SK-N-MC (cell line): ENCODE results near the gene SMARCB1.

Experiments
- EZH2 ChIP-seq: fragments of 200-600 bp; sonication (generic); IDR thresholded peaks from one replicate; pipeline ENCODE4 v1.6.1; 2017; ENCODE audit warnings: antibody characterized with exemption
- FOXP2 ChIP-seq: optimal IDR thresholded peaks from 2 replicates; pipeline ENCODE3; 2011; ENCODE audit warnings: mild to moderate bottlenecking, moderate library complexity; ENCODE audit not compliant: insufficient read depth; ENCODE audit errors: extremely low read length, control extremely low read depth
- POLR2AphosphoS5 ChIP-seq: IDR thresholded peaks from 2 replicates; pipeline ENCODE4 v1.6.1; 2012; ENCODE audit warnings: mild to moderate bottlenecking, low read depth, low read length, borderline replicate concordance

- TF ChIP-seq EZH2 (no peak), POLR2AphosphoS5 (no peak), FOXP2 (no peak)
Observed at GRCh38 chr22:23836281-23836680, 49.5 kb downstream of the SMARCB1 start.
